OCI-LY7 (cell line): ENCODE measurements around the gene GALNT17. TPM values are rescaled to one million over a fixed set of nuclear protein-coding genes. Genes with fewer than 3 reads are reported as not detected.

ENCODE experiments used
- BruUV-seq: library from RNA; stranded (reverse); fragments of 400-500 nt; replicated peaks from 2 replicates; lab custom pipeline; 2021; lab: Mats Ljungman, UMichigan
- CTCF ChIA-PET: fragments of 300-600 bp; sonication (Branson Sonifier 250); formaldehyde crosslinking; loops from one replicate; lab custom pipeline; 2022; ENCODE audit warnings: antibody characterized with exemption; ENCODE audit not compliant: unreplicated experiment; lab: Charles Lee
- POLR2A ChIA-PET: fragments of 300-600 bp; sonication (Branson Sonifier 250); formaldehyde crosslinking; loops from one replicate; lab custom pipeline; 2022; ENCODE audit warnings: antibody characterized with exemption; lab: Charles Lee
- DNase-seq: peaks from one replicate; pipeline ENCODE4 v3.0.0-alpha.2; 2015; ENCODE audit warnings: low spot score
- H2AFZ ChIP-seq: fragments of 200-600 bp; sonication (generic), shearing (Covaris generic); 2 replicates; pipeline ENCODE4 v1.6.1; 2014; ENCODE audit warnings: mild to moderate bottlenecking, antibody characterized with exemption, low read length, moderate library complexity
- H3K27ac ChIP-seq: fragments of 200-600 bp; sonication (generic); 2 replicates; pipeline ENCODE4 v1.5.1; 2014; ENCODE audit warnings: mixed run types, low read depth, mild to moderate bottlenecking, moderate library complexity, low read length, inconsistent platforms; ENCODE audit not compliant: poor library complexity, severe bottlenecking
- H3K36me3 ChIP-seq: fragments of 200-600 bp; sonication (generic); 2 replicates; pipeline ENCODE4 v1.6.1; 2014; ENCODE audit warnings: mild to moderate bottlenecking, antibody characterized with exemption, low read length, moderate library complexity, mixed read lengths; ENCODE audit not compliant: insufficient read depth
- H3K4me1 ChIP-seq: fragments of 200-600 bp; sonication (generic); 2 replicates; pipeline ENCODE4 v1.5.1; 2014; ENCODE audit warnings: mild to moderate bottlenecking, low read length; ENCODE audit not compliant: insufficient read depth, poor library complexity, severe bottlenecking
- H3K4me2 ChIP-seq: fragments of 200-600 bp; sonication (generic); 2 replicates; pipeline ENCODE4 v1.6.1; 2014; ENCODE audit warnings: mild to moderate bottlenecking, low read length
- H3K4me3 ChIP-seq: fragments of 200-600 bp; sonication (generic); 2 replicates; pipeline ENCODE4 v1.5.1; 2014; ENCODE audit warnings: mild to moderate bottlenecking, low read depth, low read length; ENCODE audit not compliant: poor library complexity, severe bottlenecking
- H3K79me2 ChIP-seq: fragments of 200-600 bp; sonication (generic); 2 replicates; pipeline ENCODE4 v1.6.1; 2016; ENCODE audit warnings: low read depth, mild to moderate bottlenecking, low read length, moderate library complexity, mixed read lengths; ENCODE audit not compliant: insufficient read depth
- H3K9me2 ChIP-seq: fragments of 200-600 bp; sonication (generic); 2 replicates; pipeline ENCODE4 v1.6.1; 2016; ENCODE audit warnings: mild to moderate bottlenecking, low read length, mixed read lengths; ENCODE audit not compliant: insufficient read depth
- H3K9me3 ChIP-seq: fragments of 200-600 bp; sonication (generic); 2 replicates; pipeline ENCODE4 v1.6.1; 2014; ENCODE audit warnings: mild to moderate bottlenecking, mixed run types, low read length, mixed read lengths
- H4K20me1 ChIP-seq: fragments of 200-600 bp; sonication (generic); 2 replicates; pipeline ENCODE4 v1.6.1; 2014; ENCODE audit warnings: mild to moderate bottlenecking, antibody characterized with exemption, low read length, moderate library complexity, mixed read lengths; ENCODE audit not compliant: insufficient read depth
- CTCF ChIP-seq: fragments of 200-600 bp; sonication (generic); conservative IDR thresholded peaks from 2 replicates; pipeline ENCODE4 v1.5.1; 2014; ENCODE audit warnings: mild to moderate bottlenecking, antibody characterized with exemption, low read length, moderate library complexity, mixed read lengths
- EZH2phosphoT487 ChIP-seq: fragments of 200-600 bp; sonication (generic); IDR thresholded peaks from 2 replicates; pipeline ENCODE4 v1.6.1; 2018; ENCODE audit warnings: low read depth, borderline replicate concordance, mild to moderate bottlenecking, mixed run types, antibody characterized with exemption, low read length, moderate library complexity, mixed read lengths
- intact Hi-C: fragments of 100-400 bp; cut with micrococcal nuclease; formaldehyde crosslinking; loops from one replicate; pipeline ENCODE4 v1.10.0; 2022; ENCODE audit not compliant: unreplicated experiment
- total RNA-seq, 2 experiments: library from RNA; depleted of rRNA in 1 of 2; stranded (reverse); fragments of >200 nt in 1 of 2; shearing (Covaris generic) in 1 of 2; gene quantifications; 2 replicates each; pipeline ENCODE4 v1.2.3, GENCODE V29; 2014 to 2022

Gene GALNT17
- total RNA-seq, 2 experiments from 2014 or later: not detected

- ChIA-PET POLR2A (no interaction called here), CTCF (no interaction called here)
- BruUV-seq: no TSS peak
- H4K20me1 ChIP-seq: no peaks in the 10 kb centered on the region
- H3K9me2 ChIP-seq: no peaks in the 10 kb centered on the region
- TF ChIP-seq CTCF (no peak), EZH2phosphoT487 (no peak)
- no peak overlapping the region for H2AFZ ChIP-seq
- no peaks in the 10 kb centered on the region for H3K9me3 ChIP-seq
- no peak for DNase-seq
- intact Hi-C loops: no loop called here
- no peak overlapping the region for H3K4me2 ChIP-seq
- H3K4me1 ChIP-seq: no peaks in the 10 kb centered on the region
- no peaks in the 10 kb centered on the region for H3K36me3 ChIP-seq
- H3K79me2 ChIP-seq: no peaks in the 10 kb centered on the region
- H3K4me3 ChIP-seq: no peak overlapping the region
- H3K27ac ChIP-seq: no peak overlapping the region
Measured at GRCh38 chr7:71243736-71244410, 111.9 kb downstream of the GALNT17 start.

- H3K36me3 ChIP-seq: no peaks in the 10 kb centered on the region
- H3K9me3 ChIP-seq: no peaks in the 10 kb centered on the region
- CTCF ChIA-PET: no interaction called here
- no peak overlapping the region for H2AFZ ChIP-seq
- H3K9me2 ChIP-seq: no peaks in the 10 kb centered on the region
- no TSS peak for BruUV-seq
- DNase-seq: no peak
- no peak overlapping the region for H3K27ac ChIP-seq
- H3K4me3 ChIP-seq: no peak overlapping the region
- intact Hi-C loops: no loop called here
- POLR2A ChIA-PET: no interaction called here
- H3K4me1 ChIP-seq: no peaks in the 10 kb centered on the region
- no peaks in the 10 kb centered on the region for H3K79me2 ChIP-seq
- H4K20me1 ChIP-seq: no peaks in the 10 kb centered on the region
- no peak for TF ChIP-seq EZH2phosphoT487
- TF ChIP-seq CTCF: no peak
- no peak overlapping the region for H3K4me2 ChIP-seq
Measured at GRCh38 chr7:71245038-71245437, 113.1 kb downstream of the GALNT17 start.

- Histone ChIP-seq H3K36me3 (no peaks in the 10 kb centered on the region), H3K9me2 (no peaks in the 10 kb centered on the region), H3K4me3 (no peak overlapping the region), H2AFZ (no peak overlapping the region), H3K4me1 (no peaks in the 10 kb centered on the region), H3K27ac (no peak overlapping the region), H3K9me3 (no peaks in the 10 kb centered on the region), H4K20me1 (no peaks in the 10 kb centered on the region), H3K79me2 (no peaks in the 10 kb centered on the region), H3K4me2 (no peak overlapping the region)
- intact Hi-C loops: no loop called here
- TF ChIP-seq EZH2phosphoT487 (no peak), CTCF (no peak)
- DNase-seq: no peak
- POLR2A ChIA-PET: no interaction called here
- CTCF ChIA-PET: no interaction called here
- no TSS peak for BruUV-seq
Measured at GRCh38 chr7:71251706-71252105, 119.8 kb downstream of the GALNT17 start.
